HG03457 (cell line): ENCODE results near the gene GALNT12.

Experiments
- ATAC-seq: cut with Tn5 transposase; IDR thresholded peaks from one replicate; pipeline ENCODE4 v1.9.1; 2021; ENCODE audit warnings: moderate number of reproducible peaks; ENCODE audit not compliant: unreplicated experiment

The GALNT12 gene

GRCh38 chr9:98899408-98900056, 92.1 kb downstream of the GALNT12 start:
- no peak for ATAC-seq
